ENCODE data around the gene DNAH6. TPM values are rescaled to one million over a fixed set of nuclear protein-coding genes. Genes with fewer than 3 reads are reported as not detected.

DNAH6 gene
- total RNA-seq, 1 experiment from 2014 or later: 0.26 TPM

DNA sequence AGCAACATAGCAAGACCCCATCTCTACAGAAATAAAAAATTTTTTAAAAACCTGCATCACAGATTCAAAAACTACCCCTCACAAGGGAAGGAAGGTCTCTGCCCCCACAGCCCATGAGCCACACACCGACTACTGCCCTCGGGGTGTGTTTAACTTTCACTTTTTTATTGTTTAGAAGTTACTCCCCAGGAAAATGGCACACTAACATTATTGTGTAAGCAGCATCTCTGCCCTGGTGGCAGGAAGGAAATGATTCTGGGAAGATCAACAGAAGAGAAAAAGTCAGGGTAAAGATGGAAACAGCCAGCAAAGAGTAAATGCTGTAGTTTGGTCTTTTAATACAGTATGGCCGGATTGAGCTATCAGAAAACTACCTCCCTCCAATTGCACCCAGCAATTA, 342.6 kb downstream of the DNAH6 start:
- TF ChIP-seq, protein P1, sequence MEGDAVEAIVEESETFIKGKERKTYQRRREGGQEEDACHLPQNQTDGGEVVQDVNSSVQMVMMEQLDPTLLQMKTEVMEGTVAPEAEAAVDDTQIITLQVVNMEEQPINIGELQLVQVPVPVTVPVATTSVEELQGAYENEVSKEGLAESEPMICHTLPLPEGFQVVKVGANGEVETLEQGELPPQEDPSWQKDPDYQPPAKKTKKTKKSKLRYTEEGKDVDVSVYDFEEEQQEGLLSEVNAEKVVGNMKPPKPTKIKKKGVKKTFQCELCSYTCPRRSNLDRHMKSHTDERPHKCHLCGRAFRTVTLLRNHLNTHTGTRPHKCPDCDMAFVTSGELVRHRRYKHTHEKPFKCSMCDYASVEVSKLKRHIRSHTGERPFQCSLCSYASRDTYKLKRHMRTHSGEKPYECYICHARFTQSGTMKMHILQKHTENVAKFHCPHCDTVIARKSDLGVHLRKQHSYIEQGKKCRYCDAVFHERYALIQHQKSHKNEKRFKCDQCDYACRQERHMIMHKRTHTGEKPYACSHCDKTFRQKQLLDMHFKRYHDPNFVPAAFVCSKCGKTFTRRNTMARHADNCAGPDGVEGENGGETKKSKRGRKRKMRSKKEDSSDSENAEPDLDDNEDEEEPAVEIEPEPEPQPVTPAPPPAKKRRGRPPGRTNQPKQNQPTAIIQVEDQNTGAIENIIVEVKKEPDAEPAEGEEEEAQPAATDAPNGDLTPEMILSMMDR (conservative IDR thresholded peaks at IDR 0.05): no peak
- H3K23me2 ChIP-seq (ENCODE audit: insufficient read length, low read depth, low read length, poor library complexity, severe bottlenecking): no peaks in the 10 kb centered on the region
- H3K9ac ChIP-seq (ENCODE audit: extremely low read depth, insufficient read length, low read length): no peak overlapping the region
- Mint-ChIP-seq H3K36me3 (ENCODE audit: insufficient read depth in 1 of 3, low read depth in 3 of 3) (peaks cover 0 to 2% (median 0%) of the 10 kb centered on the region in 3 experiments; a peak in 2 of 7 replicates), H3K27ac (no peak overlapping the region), H3K27me3 (ENCODE audit: low read depth) (peaks cover 86% of the 10 kb centered on the region), H3K4me1 (peaks cover 31 to 35% of the 10 kb centered on the region in 2 experiments), H3K4me3 (no peak overlapping the region), H3K9me3 (peaks cover 3% of the 10 kb centered on the region in 2 experiments)
- no peaks in the 10 kb centered on the region for H4K20me1 ChIP-seq (ENCODE audit: control insufficient read depth, insufficient read depth, insufficient read length)
- H3K27me3 ChIP-seq (ENCODE audit: insufficient read depth, low read length): peaks cover 12% of the 10 kb centered on the region; the same call in 1 of the 2 replicates
- H3K4ac ChIP-seq (ENCODE audit: low read depth, low read length): no peak overlapping the region
- no peak overlapping the region for H2BK5ac ChIP-seq (ENCODE audit: insufficient read length, low read length)
- H4K5ac ChIP-seq (ENCODE audit: insufficient read length, low read depth, low read length): no peak overlapping the region
- no peak overlapping the region for H2AFZ ChIP-seq (ENCODE audit: low read length)
- no peaks in the 10 kb centered on the region for H3K79me1 ChIP-seq (ENCODE audit: insufficient read depth, low read depth, low read length, poor library complexity, severe bottlenecking)
- no peak overlapping the region for H2BK20ac ChIP-seq (ENCODE audit: low read depth, low read length, poor library complexity, severe bottlenecking)
- no peak overlapping the region for H3K4me2 ChIP-seq (ENCODE audit: insufficient read depth, insufficient read length, low read length)
- H4K8ac ChIP-seq (replicated peaks; ENCODE audit: insufficient read length, low read depth, low read length): no peak overlapping the region
- H2BK120ac ChIP-seq (ENCODE audit: low read depth, low read length, poor library complexity, severe bottlenecking): no peak overlapping the region
- no CpG with 5 or more reads among the region's 3 CpGs for WGBS (ENCODE audit: extremely low coverage, insufficient read length, low lambda C conversion rate)
- H2BK12ac ChIP-seq (ENCODE audit: insufficient read length, low read depth, low read length): no peak overlapping the region
- no peak overlapping the region for H3K18ac ChIP-seq (ENCODE audit: insufficient read length, low read depth, low read length)
- H3T11ph ChIP-seq (ENCODE audit: low read length): no peak overlapping the region
- no peak overlapping the region for H2AK5ac ChIP-seq (ENCODE audit: insufficient read length, low read length)
- no peaks in the 10 kb centered on the region for H3K79me2 ChIP-seq (ENCODE audit: insufficient read depth, low read length)
- no peak overlapping the region for H3K14ac ChIP-seq (ENCODE audit: insufficient read depth, low read length)
- H3K56ac ChIP-seq (ENCODE audit: insufficient read length, low read depth, low read length): no peak overlapping the region
- no peaks in the 10 kb centered on the region for H3K9me3 ChIP-seq (ENCODE audit: control insufficient read depth, low read depth, low read length)
- no peak for DNase-seq
- no peak overlapping the region for H4K91ac ChIP-seq (ENCODE audit: insufficient read length, low read depth, low read length)
- H3K23ac ChIP-seq (ENCODE audit: insufficient read length, low read depth, low read length): no peak overlapping the region
- no peak overlapping the region for H3K27ac ChIP-seq (ENCODE audit: insufficient read length, low read depth, low read length)
- H3K4me1 ChIP-seq (ENCODE audit: insufficient read depth, low read length): peaks cover 5% of the 10 kb centered on the region; the same call in 1 of the 2 replicates
- no peak overlapping the region for H2BK15ac ChIP-seq (ENCODE audit: low read depth, low read length)
